Articular chondrocyte of knee joint (primary cell): ENCODE data around the gene SYT15B. TPM values are rescaled to one million over a fixed set of nuclear protein-coding genes. Genes with fewer than 3 reads are reported as not detected.

Experiments used
- total RNA-seq: library from RNA; depleted of rRNA; stranded (reverse); fragments of >200 nt; gene quantifications from 2 replicates; pipeline ENCODE4 v1.2.3, GENCODE V29; 2012

SYT15B gene
- 0.22 and 0.39 TPM in 2 replicates for total RNA-seq

GRCh38 chr10:47763554-47764175 is at the start of gene SYT15B:
SYT15B (minus strand) TSS chr10:47763592; CDS start chr10:47762640, 952 bp downstream.

Other genes with a start within 250 kb of the SYT15B start
- 4.8 and 7.5 TPM in 2 replicates for gene AGAP9, start 240.0 kb downstream of the SYT15B start, total RNA-seq
- gene NPY4R2, start 155.1 kb upstream of the SYT15B start, total RNA-seq = not detected in 2 replicates
- not detected in 2 replicates for gene FAM25C, start 236.2 kb upstream of the SYT15B start, total RNA-seq